SH-SY5Y (cell line): ENCODE data around the gene SPANXD.

ENCODE experiments used
- GATA2 ChIP-seq: IDR thresholded peaks from 2 replicates; pipeline ENCODE4 v1.6.1; 2011; ENCODE audit warnings: mild to moderate bottlenecking, low read depth, low read length
- GATA3 ChIP-seq: IDR thresholded peaks from 2 replicates; pipeline ENCODE4 v1.6.1; 2011; ENCODE audit warnings: low read depth, mild to moderate bottlenecking, low read length, moderate library complexity

DNA sequence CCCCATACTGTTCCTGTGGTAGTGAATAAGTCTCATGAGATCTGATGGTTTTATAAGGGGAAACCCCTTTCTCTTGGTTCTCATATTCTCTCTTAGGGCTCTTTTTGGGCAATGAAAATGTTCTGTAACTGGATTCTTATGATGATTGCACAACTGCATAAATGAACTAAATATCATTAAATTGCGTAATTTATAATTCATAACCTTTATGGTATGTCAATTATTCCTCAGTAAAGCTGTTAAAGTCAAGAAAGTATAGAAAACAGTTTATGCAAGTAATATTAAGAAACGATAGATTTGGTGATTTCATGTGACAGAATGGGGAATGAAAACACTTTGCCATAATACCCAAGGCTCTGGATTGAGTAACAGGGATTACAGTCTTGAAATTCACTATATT lies 33.5 kb upstream of the SPANXD start:
- TF ChIP-seq GATA2 (no peak), GATA3 (no peak)
